Endothelial cell of umbilical vein (primary cell): ENCODE data around the gene GBF1.

Source experiments
- CTCF ChIP-seq, 2 donors: IDR thresholded peaks; 1 replicate in 1 of 2; 2 replicates in 1 of 2; pipeline ENCODE4 v1.5.1; 2011; ENCODE audit warnings: low read length in 2 of 2, mild to moderate bottlenecking in 2 of 2, moderate library complexity in 2 of 2, control low read depth in 1 of 2, inconsistent platforms in 1 of 2, low read depth in 1 of 2; ENCODE audit not compliant: insufficient read depth in 1 of 2; ENCODE audit errors: extremely low read depth in 1 of 2
- EZH2 ChIP-seq: IDR thresholded peaks from 2 replicates; pipeline ENCODE4 v1.6.1; 2012; ENCODE audit warnings: borderline replicate concordance, low read depth, mild to moderate bottlenecking, moderate library complexity, low read length, inconsistent platforms; ENCODE audit not compliant: severe bottlenecking
- FOS ChIP-seq: IDR thresholded peaks from 2 replicates; pipeline ENCODE4 v1.6.1; 2011; ENCODE audit warnings: mild to moderate bottlenecking, low read length, moderate library complexity, borderline replicate concordance; ENCODE audit not compliant: insufficient read depth
- GATA2 ChIP-seq: IDR thresholded peaks from 2 replicates; pipeline ENCODE4 v1.7.0; 2011; ENCODE audit warnings: low read depth, mild to moderate bottlenecking, moderate library complexity, mixed read lengths, low read length; ENCODE audit not compliant: insufficient read length, insufficient read depth
- JUN ChIP-seq: IDR thresholded peaks from 2 replicates; pipeline ENCODE4 v1.6.1; 2011; ENCODE audit warnings: borderline replicate concordance, low read depth; ENCODE audit not compliant: insufficient read length, insufficient read depth
- MAX ChIP-seq: IDR thresholded peaks from 2 replicates; pipeline ENCODE4 v1.6.1; 2011; ENCODE audit not compliant: insufficient read depth, insufficient read length
- MYC ChIP-seq: IDR thresholded peaks from one replicate; pipeline ENCODE4 v1.6.1; 2011; ENCODE audit warnings: mild to moderate bottlenecking, low read depth, low read length
- POLR2A ChIP-seq: IDR thresholded peaks from 2 replicates; pipeline ENCODE4 v1.6.1; 2012; ENCODE audit warnings: low read depth, mild to moderate bottlenecking, control low read depth, low read length
- POLR2AphosphoS5 ChIP-seq: IDR thresholded peaks from 2 replicates; pipeline ENCODE4 v1.6.1; 2012; ENCODE audit warnings: low read depth, mild to moderate bottlenecking, control low read depth, low read length, moderate library complexity; ENCODE audit not compliant: insufficient read depth

GRCh38 chr10:102326031-102326430, 80.7 kb downstream of the GBF1 start:
- no peak for TF ChIP-seq POLR2A
- no peak for TF ChIP-seq EZH2
- TF ChIP-seq CTCF (IDR thresholded peaks at IDR 0.05; ENCODE audit: extremely low read depth in 1 of 2, insufficient read depth in 1 of 2, low read depth in 1 of 2, low read length in 2 of 2), result no peak
- TF ChIP-seq GATA2, result no peak
- no peak for TF ChIP-seq MAX
- TF ChIP-seq POLR2AphosphoS5, result no peak
- no peak for TF ChIP-seq FOS
- TF ChIP-seq MYC, result no peak
- TF ChIP-seq JUN, result no peak
